HEK293 (cell line): ENCODE data around the gene BAIAP2.
A peak's percentile ranks its signal among the peaks of the same experiment; 100 is the strongest.

Experiments used
- CTCF ChIA-PET: fragments of 350-600 bp; formaldehyde crosslinking; extraction: SDS; loops from one replicate; lab custom pipeline; 2021; ENCODE audit warnings: antibody characterized with exemption; lab: Yijun Ruan, JAX
- POLR2A ChIA-PET: fragments of 300-600 bp; formaldehyde crosslinking; extraction: SDS; loops from one replicate; lab custom pipeline; 2020; ENCODE audit warnings: antibody characterized with exemption, inconsistent platforms; lab: Yijun Ruan, JAX
- H3K27ac ChIP-seq: fragments of 200-500 bp; sonication (Bioruptor generic); 2 replicates; pipeline ENCODE4 v1.5.1; 2014; ENCODE audit warnings: low read depth, low read length, control low read depth, inconsistent platforms; ENCODE audit errors: extremely low read depth
- H3K36me3 ChIP-seq, 2 experiments: fragments of 200-500 bp in 1 of 2; sonication (Bioruptor generic) in 1 of 2; 1 replicate in 1 of 2; 2 replicates in 1 of 2; pipeline ENCODE4 v1.5.1; 2014 to 2017; ENCODE audit warnings: inconsistent platforms in 2 of 2, low read length in 2 of 2; ENCODE audit not compliant: control insufficient read depth in 2 of 2, insufficient read depth in 1 of 2
- H3K4me1 ChIP-seq: fragments of 200-500 bp; sonication (Bioruptor generic); 2 replicates; pipeline ENCODE4 v1.5.1; 2014; ENCODE audit warnings: mild to moderate bottlenecking, low read length, inconsistent platforms; ENCODE audit not compliant: control insufficient read depth, insufficient read depth
- H3K4me3 ChIP-seq: 2 replicates; pipeline ENCODE4 v1.5.1; 2011; ENCODE audit warnings: low read depth, mild to moderate bottlenecking, control low read depth, low read length, moderate library complexity
- H3K9me3 ChIP-seq: fragments of 200-500 bp; sonication (Bioruptor generic); 2 replicates; pipeline ENCODE4 v1.5.1; 2014; ENCODE audit warnings: low read depth, low read length, inconsistent platforms; ENCODE audit not compliant: control insufficient read depth, insufficient read depth
- GLI4 ChIP-seq: fragments of 450-650 bp; formaldehyde crosslinking; IDR thresholded peaks from 2 replicates; pipeline ENCODE4 v1.5.1; 2016; ENCODE audit warnings: missing biosample characterization, missing genetic modification characterization
- GLIS2 ChIP-seq: fragments of 450-650 bp; formaldehyde crosslinking; IDR thresholded peaks from 2 replicates; pipeline ENCODE4 v1.5.1; 2016; ENCODE audit warnings: missing biosample characterization, missing genetic modification characterization
- KLF10 ChIP-seq: fragments of 450-650 bp; IDR thresholded peaks from 2 replicates; pipeline ENCODE4 v1.5.1; 2018; ENCODE audit warnings: missing biosample characterization, mild to moderate bottlenecking, missing genetic modification characterization
- SP7 ChIP-seq: fragments of 450-650 bp; formaldehyde crosslinking; IDR thresholded peaks from 2 replicates; pipeline ENCODE4 v1.5.1; 2016; ENCODE audit warnings: missing biosample characterization, missing genetic modification characterization
- ZBTB17 ChIP-seq: fragments of 450-650 bp; formaldehyde crosslinking; IDR thresholded peaks from 2 replicates; pipeline ENCODE4 v1.5.1; 2016; ENCODE audit warnings: missing biosample characterization, missing genetic modification characterization
- ZBTB48 ChIP-seq: fragments of 450-650 bp; formaldehyde crosslinking; IDR thresholded peaks from 2 replicates; pipeline ENCODE4 v1.5.1; 2016; ENCODE audit warnings: missing biosample characterization, missing genetic modification characterization
- ZIC2 ChIP-seq: fragments of 450-650 bp; formaldehyde crosslinking; IDR thresholded peaks from 2 replicates; pipeline ENCODE4 v1.5.1; 2016; ENCODE audit warnings: missing biosample characterization, missing genetic modification characterization
- ZNF121 ChIP-seq: fragments of 450-650 bp; formaldehyde crosslinking; IDR thresholded peaks from 2 replicates; pipeline ENCODE4 v1.5.1; 2016; ENCODE audit warnings: missing biosample characterization, missing genetic modification characterization
- ZNF391 ChIP-seq: fragments of 450-650 bp; formaldehyde crosslinking; IDR thresholded peaks from 2 replicates; pipeline ENCODE4 v1.5.1; 2016; ENCODE audit warnings: low read depth, missing biosample characterization, missing genetic modification characterization, borderline replicate concordance
- ZNF426 ChIP-seq: fragments of 450-650 bp; formaldehyde crosslinking; IDR thresholded peaks from 2 replicates; pipeline ENCODE4 v1.5.1; 2017; ENCODE audit warnings: missing biosample characterization, missing genetic modification characterization, mild to moderate bottlenecking, inconsistent platforms, moderate library complexity
- ZNF549 ChIP-seq: fragments of 450-650 bp; IDR thresholded peaks from 2 replicates; pipeline ENCODE4 v1.5.1; 2018; ENCODE audit warnings: missing biosample characterization, missing genetic modification characterization, mild to moderate bottlenecking, inconsistent platforms, moderate library complexity
- ZNF560 ChIP-seq: fragments of 450-650 bp; formaldehyde crosslinking; IDR thresholded peaks from 2 replicates; pipeline ENCODE4 v1.5.1; 2017; ENCODE audit warnings: missing biosample characterization, missing genetic modification characterization, borderline replicate concordance
- ZXDB ChIP-seq: fragments of 450-650 bp; formaldehyde crosslinking; IDR thresholded peaks from 2 replicates; pipeline ENCODE4 v1.5.1; 2016; ENCODE audit warnings: missing biosample characterization, missing genetic modification characterization
- TF ChIP-seq, protein P1 (sequence below): fragments of 450-650 bp; formaldehyde crosslinking; IDR thresholded peaks from 2 replicates; pipeline ENCODE4 v1.5.1; 2017; ENCODE audit warnings: missing biosample characterization, missing genetic modification characterization
- TF ChIP-seq, protein P2 (sequence below): fragments of 450-650 bp; formaldehyde crosslinking; IDR thresholded peaks from 2 replicates; pipeline ENCODE4 v1.5.1; 2017; ENCODE audit warnings: missing biosample characterization, missing genetic modification characterization
- TF ChIP-seq, protein P3 (sequence below): fragments of 450-650 bp; formaldehyde crosslinking; IDR thresholded peaks from 2 replicates; pipeline ENCODE4 v1.5.1; 2016; ENCODE audit warnings: missing biosample characterization, missing genetic modification characterization
- TF ChIP-seq, protein P4 (sequence below): fragments of 450-650 bp; formaldehyde crosslinking; IDR thresholded peaks from 2 replicates; pipeline ENCODE4 v1.5.1; 2017; ENCODE audit warnings: missing biosample characterization, missing genetic modification characterization

BAIAP2 gene

DNA sequence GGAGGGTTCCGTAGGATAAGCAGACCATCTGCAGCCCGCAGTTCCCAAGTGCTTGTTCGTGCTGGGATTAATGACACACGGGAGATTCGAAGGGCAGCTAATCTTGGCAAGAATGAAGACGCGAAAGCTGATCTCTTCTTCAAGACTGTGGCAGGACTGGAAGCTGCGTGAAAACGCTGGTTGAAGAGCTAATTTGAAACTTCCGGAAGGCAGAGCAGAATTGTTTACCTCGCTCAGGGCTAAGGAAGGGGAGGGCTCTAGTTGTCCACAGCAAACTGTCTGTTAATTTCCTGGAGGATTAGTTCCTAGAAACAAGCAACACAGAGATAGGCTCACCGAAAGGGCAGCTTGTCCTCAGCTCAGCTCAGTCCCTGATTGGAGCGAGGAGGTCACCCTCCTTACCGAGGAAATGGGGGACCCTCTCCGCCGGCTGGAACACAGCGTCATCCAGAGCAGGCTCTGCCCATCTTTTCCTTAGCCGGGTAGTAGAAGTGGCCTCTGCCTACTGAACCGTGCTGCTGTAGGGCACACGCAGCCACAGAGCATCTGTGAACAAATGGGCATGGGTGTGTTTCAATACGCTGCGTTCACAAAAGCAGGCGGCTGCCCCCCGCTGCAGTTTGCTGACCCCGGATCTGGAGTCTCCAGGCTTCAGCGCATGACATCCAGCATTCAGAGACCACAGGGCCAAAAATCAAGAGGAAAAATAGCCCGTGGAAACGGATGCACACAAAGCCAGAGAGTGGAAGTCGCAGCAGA is 16.7 kb upstream of the BAIAP2 start (continued):
- TF ChIP-seq, protein P1, sequence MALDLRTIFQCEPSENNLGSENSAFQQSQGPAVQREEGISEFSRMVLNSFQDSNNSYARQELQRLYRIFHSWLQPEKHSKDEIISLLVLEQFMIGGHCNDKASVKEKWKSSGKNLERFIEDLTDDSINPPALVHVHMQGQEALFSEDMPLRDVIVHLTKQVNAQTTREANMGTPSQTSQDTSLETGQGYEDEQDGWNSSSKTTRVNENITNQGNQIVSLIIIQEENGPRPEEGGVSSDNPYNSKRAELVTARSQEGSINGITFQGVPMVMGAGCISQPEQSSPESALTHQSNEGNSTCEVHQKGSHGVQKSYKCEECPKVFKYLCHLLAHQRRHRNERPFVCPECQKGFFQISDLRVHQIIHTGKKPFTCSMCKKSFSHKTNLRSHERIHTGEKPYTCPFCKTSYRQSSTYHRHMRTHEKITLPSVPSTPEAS (tag by site-specific recombination): no peak
- TF ChIP-seq ZBTB48 (tag by site-specific recombination) (no peak), ZBTB17 (peak; percentile 31; the same call in 1 of the 2 replicates), ZNF391 (no peak), ZNF549 (tag by site-specific recombination) (no peak), ZNF560 (tag by site-specific recombination) (no peak), KLF10 (no peak), ZIC2 (tag by site-specific recombination) (no peak), ZNF426 (tag by site-specific recombination) (no peak), SP7 (tag by site-specific recombination) (no peak), ZXDB (tag by site-specific recombination) (no peak), GLI4 (tag by site-specific recombination) (no peak)
- TF ChIP-seq, protein P2, sequence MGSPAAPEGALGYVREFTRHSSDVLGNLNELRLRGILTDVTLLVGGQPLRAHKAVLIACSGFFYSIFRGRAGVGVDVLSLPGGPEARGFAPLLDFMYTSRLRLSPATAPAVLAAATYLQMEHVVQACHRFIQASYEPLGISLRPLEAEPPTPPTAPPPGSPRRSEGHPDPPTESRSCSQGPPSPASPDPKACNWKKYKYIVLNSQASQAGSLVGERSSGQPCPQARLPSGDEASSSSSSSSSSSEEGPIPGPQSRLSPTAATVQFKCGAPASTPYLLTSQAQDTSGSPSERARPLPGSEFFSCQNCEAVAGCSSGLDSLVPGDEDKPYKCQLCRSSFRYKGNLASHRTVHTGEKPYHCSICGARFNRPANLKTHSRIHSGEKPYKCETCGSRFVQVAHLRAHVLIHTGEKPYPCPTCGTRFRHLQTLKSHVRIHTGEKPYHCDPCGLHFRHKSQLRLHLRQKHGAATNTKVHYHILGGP: peak; percentile 59; the same call in 1 of the 2 replicates
- TF ChIP-seq, protein P3, sequence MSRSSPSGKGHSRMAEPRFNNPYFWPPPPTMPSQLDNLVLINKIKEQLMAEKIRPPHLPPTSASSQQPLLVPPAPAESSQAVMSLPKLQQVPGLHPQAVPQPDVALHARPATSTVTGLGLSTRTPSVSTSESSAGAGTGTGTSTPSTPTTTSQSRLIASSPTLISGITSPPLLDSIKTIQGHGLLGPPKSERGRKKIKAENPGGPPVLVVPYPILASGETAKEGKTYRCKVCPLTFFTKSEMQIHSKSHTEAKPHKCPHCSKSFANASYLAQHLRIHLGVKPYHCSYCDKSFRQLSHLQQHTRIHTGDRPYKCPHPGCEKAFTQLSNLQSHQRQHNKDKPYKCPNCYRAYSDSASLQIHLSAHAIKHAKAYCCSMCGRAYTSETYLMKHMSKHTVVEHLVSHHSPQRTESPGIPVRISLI (tag by site-specific recombination): no peak
- TF ChIP-seq, protein P4, sequence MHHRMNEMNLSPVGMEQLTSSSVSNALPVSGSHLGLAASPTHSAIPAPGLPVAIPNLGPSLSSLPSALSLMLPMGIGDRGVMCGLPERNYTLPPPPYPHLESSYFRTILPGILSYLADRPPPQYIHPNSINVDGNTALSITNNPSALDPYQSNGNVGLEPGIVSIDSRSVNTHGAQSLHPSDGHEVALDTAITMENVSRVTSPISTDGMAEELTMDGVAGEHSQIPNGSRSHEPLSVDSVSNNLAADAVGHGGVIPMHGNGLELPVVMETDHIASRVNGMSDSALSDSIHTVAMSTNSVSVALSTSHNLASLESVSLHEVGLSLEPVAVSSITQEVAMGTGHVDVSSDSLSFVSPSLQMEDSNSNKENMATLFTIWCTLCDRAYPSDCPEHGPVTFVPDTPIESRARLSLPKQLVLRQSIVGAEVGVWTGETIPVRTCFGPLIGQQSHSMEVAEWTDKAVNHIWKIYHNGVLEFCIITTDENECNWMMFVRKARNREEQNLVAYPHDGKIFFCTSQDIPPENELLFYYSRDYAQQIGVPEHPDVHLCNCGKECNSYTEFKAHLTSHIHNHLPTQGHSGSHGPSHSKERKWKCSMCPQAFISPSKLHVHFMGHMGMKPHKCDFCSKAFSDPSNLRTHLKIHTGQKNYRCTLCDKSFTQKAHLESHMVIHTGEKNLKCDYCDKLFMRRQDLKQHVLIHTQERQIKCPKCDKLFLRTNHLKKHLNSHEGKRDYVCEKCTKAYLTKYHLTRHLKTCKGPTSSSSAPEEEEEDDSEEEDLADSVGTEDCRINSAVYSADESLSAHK (tag by site-specific recombination): 0 out of 2 replicates have a peak, but pooled peaks have one; percentile 19

DNA sequence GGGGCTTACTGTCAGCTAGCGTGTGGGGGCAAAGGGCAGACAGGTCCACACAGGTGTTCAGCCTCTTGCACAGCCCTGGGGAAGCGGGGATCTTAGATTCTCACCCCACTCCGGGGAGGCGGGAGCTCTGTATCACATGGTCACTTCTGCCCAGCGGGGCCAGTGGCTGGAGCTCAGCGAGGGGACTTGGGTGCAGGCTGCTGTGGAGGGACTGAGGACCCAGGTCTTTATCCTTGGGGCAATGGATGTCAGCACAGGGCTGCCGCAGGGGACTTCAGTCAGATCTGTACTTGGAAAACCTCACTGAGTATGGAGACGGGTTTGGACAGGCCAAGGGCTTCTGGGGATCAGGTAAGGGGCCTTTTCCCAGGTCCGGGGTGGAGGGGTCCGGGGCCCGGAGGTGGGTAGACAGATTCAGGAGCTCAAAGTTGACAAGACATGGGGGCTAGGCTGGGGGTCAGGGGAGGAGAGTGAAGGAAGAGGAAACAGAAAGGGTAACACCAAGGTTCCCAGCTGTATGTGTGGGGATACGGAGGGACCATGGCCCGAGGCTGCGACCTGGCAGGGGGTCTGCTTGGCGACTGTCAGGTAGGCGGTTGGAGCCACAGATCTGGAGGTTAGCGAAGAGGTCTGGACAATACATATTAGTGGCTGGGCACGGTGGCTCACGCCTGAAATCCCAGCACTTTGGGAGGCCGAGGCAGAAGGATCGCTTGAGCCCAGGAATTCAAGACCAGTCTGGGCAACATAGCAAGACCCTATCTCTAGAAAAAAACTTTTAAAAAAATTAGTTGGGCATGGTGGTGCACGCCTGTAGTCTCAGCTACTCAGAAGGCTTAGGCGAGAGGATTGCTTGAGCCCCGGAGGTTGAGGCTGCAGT is 15.1 kb upstream of the BAIAP2 start:
- H3K27ac ChIP-seq: no peak overlapping the region
- H3K4me3 ChIP-seq: no peak overlapping the region
- CTCF ChIA-PET: interaction anchor here (0.6 to 3.5 kb wide), 7 partner anchors 12 to 592 kb away, joined by 3 to 14 read pairs (median 5); no protein-coding TSS in a partner anchor
- H3K4me1 ChIP-seq: no peaks in the 10 kb centered on the region
- H3K9me3 ChIP-seq: no peaks in the 10 kb centered on the region
- TF ChIP-seq ZNF121 (tag by site-specific recombination): peak; percentile 85
- TF ChIP-seq GLIS2 (tag by site-specific recombination): 0 out of 2 replicates have a peak, but pooled peaks have one; percentile 8
- TF ChIP-seq GLI4 (tag by site-specific recombination): no peak
- POLR2A ChIA-PET: interaction anchor here (0.5 to 1.2 kb wide), 4 partner anchors 8 to 344 kb away, joined by 3 to 6 read pairs (median 4); no protein-coding TSS in a partner anchor
- no peaks in the 10 kb centered on the region for H3K36me3 ChIP-seq
